HK-2 (cell line): ENCODE measurements around the gene TMEM167B.
"Not testable (repeated sequence)": the region's sequence is repeated elsewhere in the genome, so short reads cannot be mapped to it uniquely, and the experiment has no call there.

ENCODE experiments used
- DNase-seq: peaks from one replicate; pipeline ENCODE4 v3.0.0-alpha.2; 2018; ENCODE audit not compliant: unreplicated experiment

Gene TMEM167B

GRCh38 chr1:109090196-109091077 lies at the start of gene TMEM167B:
TMEM167B (plus strand) TSS chr1:109090764; CDS start chr1:109090873, 109 bp downstream.
- peak; percentile 90 for DNase-seq

GRCh38 chr1:109040989-109041620 lies 49.5 kb upstream of the TMEM167B start:
- DNase-seq = peak; percentile 38

GRCh38 chr1:109041621-109042468 lies 48.7 kb upstream of the TMEM167B start, which contains the start of gene WDR47:
WDR47 (minus strand) TSS chr1:109042102; CDS start chr1:109023512, 18,590 bp downstream.
- peak; percentile 97 for DNase-seq

- no peak for DNase-seq
Observed at GRCh38 chr1:109045595-109045994, 45.0 kb upstream of the TMEM167B start.

- no peak for DNase-seq
Observed at GRCh38 chr1:109046671-109047070, 43.9 kb upstream of the TMEM167B start.

- no peak for DNase-seq
Observed at GRCh38 chr1:109047339-109047738, 43.2 kb upstream of the TMEM167B start.

- no peak for DNase-seq
Observed at GRCh38 chr1:109048335-109048734, 42.2 kb upstream of the TMEM167B start.

- no peak for DNase-seq
Observed at GRCh38 chr1:109050228-109050995, 40.2 kb upstream of the TMEM167B start.

- DNase-seq = not testable (repeated sequence)
Observed at GRCh38 chr1:109052145-109052544, 38.4 kb upstream of the TMEM167B start.

GRCh38 chr1:109056064-109056463 lies 34.5 kb upstream of the TMEM167B start:
- DNase-seq = no peak

GRCh38 chr1:109059026-109059425 lies 31.5 kb upstream of the TMEM167B start:
- no peak for DNase-seq

- DNase-seq = no peak
Observed at GRCh38 chr1:109060707-109061106, 29.9 kb upstream of the TMEM167B start.

GRCh38 chr1:109061183-109061582 lies 29.4 kb upstream of the TMEM167B start:
- DNase-seq = no peak

- no peak for DNase-seq
Observed at GRCh38 chr1:109065137-109065536, 25.4 kb upstream of the TMEM167B start.

GRCh38 chr1:109067883-109068282 lies 22.7 kb upstream of the TMEM167B start:
- no peak for DNase-seq

- no peak for DNase-seq
Observed at GRCh38 chr1:109069294-109069693, 21.3 kb upstream of the TMEM167B start.

GRCh38 chr1:109075531-109076490 lies 14.8 kb upstream of the TMEM167B start, which contains the start of gene TAF13:
TAF13 (minus strand) TSS chr1:109076003; CDS start chr1:109075947, 56 bp downstream.
- peak; percentile 93 for DNase-seq

- no peak for DNase-seq
Observed at GRCh38 chr1:109078317-109078716, 12.2 kb upstream of the TMEM167B start.

GRCh38 chr1:109079240-109079622 lies 11.3 kb upstream of the TMEM167B start:
- DNase-seq = no peak
